ENCODE measurements around the gene CIAO3.
"Not testable (repeated sequence)": the region's sequence is repeated elsewhere in the genome, so short reads cannot be mapped to it uniquely, and the experiment has no call there.

The CIAO3 gene

GRCh38 chr16:740764-741505 is at the start of gene CIAO3:
CIAO3 (minus strand) TSS chr16:740997; CDS start chr16:740985, 12 bp downstream.
- peak; percentile 93 for DNase-seq

GRCh38 chr16:790086-790485 is 49.3 kb upstream of the CIAO3 start:
- DNase-seq = no peak

- DNase-seq = no peak
Measured at GRCh38 chr16:789191-789850, 48.5 kb upstream of the CIAO3 start.

GRCh38 chr16:788399-789126 is 47.8 kb upstream of the CIAO3 start, which contains the start of gene CHTF18:
CHTF18 (plus strand) TSS chr16:788620; CDS start chr16:788685, 65 bp downstream.
- peak; percentile 97 for DNase-seq

GRCh38 chr16:787978-788398 is 47.2 kb upstream of the CIAO3 start, which contains the start of gene RPUSD1:
RPUSD1 (minus strand) TSS chr16:788381; CDS start chr16:787737, 644 bp downstream.
- DNase-seq = no peak

- DNase-seq = no peak
Measured at GRCh38 chr16:787321-787966, 46.6 kb upstream of the CIAO3 start.

- DNase-seq = no peak
Measured at GRCh38 chr16:785563-786535, 45.1 kb upstream of the CIAO3 start.

GRCh38 chr16:784431-784830 is 43.6 kb upstream of the CIAO3 start:
- DNase-seq = no peak

- no peak for DNase-seq
Measured at GRCh38 chr16:783404-784161, 42.8 kb upstream of the CIAO3 start.

- DNase-seq = no peak
Measured at GRCh38 chr16:782766-783403, 42.1 kb upstream of the CIAO3 start.

GRCh38 chr16:782258-782657 is 41.5 kb upstream of the CIAO3 start:
- DNase-seq = no peak

GRCh38 chr16:781346-782010 is 40.7 kb upstream of the CIAO3 start:
- no peak for DNase-seq

GRCh38 chr16:780296-780695 is 39.5 kb upstream of the CIAO3 start:
- DNase-seq = no peak

- no peak for DNase-seq
Measured at GRCh38 chr16:779561-779960, 38.8 kb upstream of the CIAO3 start.

GRCh38 chr16:778909-779527 is 38.2 kb upstream of the CIAO3 start:
- DNase-seq = no peak

- no peak for DNase-seq
Measured at GRCh38 chr16:778447-778846, 37.6 kb upstream of the CIAO3 start.

GRCh38 chr16:777826-778225 is 37.0 kb upstream of the CIAO3 start:
- no peak for DNase-seq

GRCh38 chr16:776824-777223 is 36.0 kb upstream of the CIAO3 start:
- DNase-seq = no peak

- DNase-seq = not testable (repeated sequence)
Measured at GRCh38 chr16:776298-776697, 35.5 kb upstream of the CIAO3 start.

Data from femur (tissue), 1 donor.